SK-N-SH (cell line): ENCODE measurements around the gene SGPP1.

Experiments
- CTCF ChIP-seq: fragments of 200-600 bp; sonication (generic); IDR thresholded peaks from 2 replicates; pipeline ENCODE4 v1.6.1; 2017; ENCODE audit warnings: antibody characterized with exemption, mild to moderate bottlenecking, moderate library complexity
- EZH2phosphoT487 ChIP-seq: fragments of 200-600 bp; sonication (generic); IDR thresholded peaks from 2 replicates; pipeline ENCODE4 v1.6.1; 2017; ENCODE audit warnings: low read depth, mixed run types, mild to moderate bottlenecking, antibody characterized with exemption, moderate library complexity, borderline replicate concordance
- MAX ChIP-seq: IDR thresholded peaks from 2 replicates; pipeline ENCODE4 v1.4.0; 2012; ENCODE audit warnings: low read depth
- MXI1 ChIP-seq: IDR thresholded peaks from 2 replicates; pipeline ENCODE4 v1.6.1; 2012; ENCODE audit warnings: mild to moderate bottlenecking, low read depth, low read length, improper control_type of control experiment

- TF ChIP-seq CTCF (no peak), EZH2phosphoT487 (no peak), MXI1 (peak; percentile 57; the same call in 1 of the 2 replicates), MAX (no peak)
These were observed 85.6 kb downstream of the SGPP1 start for GRCh38 chr14:63642229-63642611.
